GM12875 (cell line): ENCODE results near the gene C11orf58.

Source experiments
- H3K4me3 ChIP-seq: one replicate; pipeline ENCODE4 v1.5.1; 2011; ENCODE audit warnings: low read depth, low read length, control low read depth
- CTCF ChIP-seq: IDR thresholded peaks from 2 replicates; pipeline ENCODE4 v1.5.1; 2011; ENCODE audit warnings: low read depth, mild to moderate bottlenecking, control low read depth, inconsistent platforms, low read length, moderate library complexity, borderline replicate concordance; ENCODE audit not compliant: insufficient read depth

Gene C11orf58

GRCh38 chr11:16769386-16769785, 30.9 kb downstream of the C11orf58 start:
- H3K4me3 ChIP-seq = no peak overlapping the region
- no peak for TF ChIP-seq CTCF

GRCh38 chr11:16770016-16770415, 31.6 kb downstream of the C11orf58 start:
- TF ChIP-seq CTCF = no peak
- H3K4me3 ChIP-seq = no peak overlapping the region

GRCh38 chr11:16771350-16772140, 33.1 kb downstream of the C11orf58 start:
- TF ChIP-seq CTCF = no peak
- H3K4me3 ChIP-seq = no peak overlapping the region

- H3K4me3 ChIP-seq = no peak overlapping the region
- no peak for TF ChIP-seq CTCF
Observed at GRCh38 chr11:16772141-16772512, 33.7 kb downstream of the C11orf58 start.

- no peak overlapping the region for H3K4me3 ChIP-seq
- TF ChIP-seq CTCF = no peak
Observed at GRCh38 chr11:16773981-16774935, 35.8 kb downstream of the C11orf58 start.

- no peak overlapping the region for H3K4me3 ChIP-seq
- no peak for TF ChIP-seq CTCF
Observed at GRCh38 chr11:16774936-16775613, 36.6 kb downstream of the C11orf58 start.
